Hematopoietic multipotent progenitor cell treated with erythropoietin and hydrocortisone succinate and interleukin-3 and kit ligand, for 17 days (in vitro differentiated cells): ENCODE data around the gene FBXO17.
"Not testable (repeated sequence)": the region's sequence is repeated elsewhere in the genome, so short reads cannot be mapped to it uniquely, and the experiment has no call there.

Experiments used
- DNase-seq: peaks from one replicate; pipeline ENCODE4 v3.0.0-alpha.2; 2015; ENCODE audit warnings: low spot score

FBXO17 gene

GRCh38 chr19:38979812-38980211 lies 4.3 kb upstream of the FBXO17 start:
- no peak for DNase-seq

- no peak for DNase-seq
Measured at GRCh38 chr19:38978326-38978689, 2.8 kb upstream of the FBXO17 start.

- no peak for DNase-seq
Measured at GRCh38 chr19:38977445-38978325, 2.1 kb upstream of the FBXO17 start.

- DNase-seq: no peak
Measured at GRCh38 chr19:38975861-38976271, 324 bp upstream of the FBXO17 start.

GRCh38 chr19:38974624-38975213 lies 823 bp downstream of the FBXO17 start:
- no peak for DNase-seq

- no peak for DNase-seq
Measured at GRCh38 chr19:38971672-38972071, 3.9 kb downstream of the FBXO17 start.

GRCh38 chr19:38970664-38971532 lies 4.6 kb downstream of the FBXO17 start:
- no peak for DNase-seq

- not testable (repeated sequence) for DNase-seq
Measured at GRCh38 chr19:38966149-38966548, 9.4 kb downstream of the FBXO17 start.

- no peak for DNase-seq
Measured at GRCh38 chr19:38964738-38965137, 10.8 kb downstream of the FBXO17 start.

GRCh38 chr19:38959618-38960017 lies 15.9 kb downstream of the FBXO17 start:
- no peak for DNase-seq

GRCh38 chr19:38958301-38958700 lies 17.2 kb downstream of the FBXO17 start:
- DNase-seq: no peak

- no peak for DNase-seq
Measured at GRCh38 chr19:38956264-38956663, 19.3 kb downstream of the FBXO17 start.

GRCh38 chr19:38953677-38954076 lies 21.9 kb downstream of the FBXO17 start:
- DNase-seq: no peak

- DNase-seq: peak; percentile 25
Measured at GRCh38 chr19:38952395-38953165, 23.0 kb downstream of the FBXO17 start.

- DNase-seq: no peak
Measured at GRCh38 chr19:38951187-38951586, 24.4 kb downstream of the FBXO17 start.

- DNase-seq: peak; percentile 62
Measured at GRCh38 chr19:38949580-38950367, 25.8 kb downstream of the FBXO17 start.

GRCh38 chr19:38946229-38947010 lies 29.1 kb downstream of the FBXO17 start:
- DNase-seq: no peak

GRCh38 chr19:38945562-38946228 lies 29.8 kb downstream of the FBXO17 start:
- no peak for DNase-seq

GRCh38 chr19:38944981-38945506 lies 30.5 kb downstream of the FBXO17 start:
- no peak for DNase-seq
